GM08714 (cell line): ENCODE results near the gene METRNL.

ENCODE experiments used
- H3K4me3 ChIP-seq: fragments of 200-500 bp; sonication (Bioruptor generic); 2 replicates; pipeline ENCODE4 v1.5.1; 2014; ENCODE audit warnings: mild to moderate bottlenecking, low read length, inconsistent platforms
- ZNF274 ChIP-seq: IDR thresholded peaks from 2 replicates; pipeline ENCODE4 v1.6.1; 2012; ENCODE audit warnings: mild to moderate bottlenecking, low read depth, low read length

The METRNL gene

DNA sequence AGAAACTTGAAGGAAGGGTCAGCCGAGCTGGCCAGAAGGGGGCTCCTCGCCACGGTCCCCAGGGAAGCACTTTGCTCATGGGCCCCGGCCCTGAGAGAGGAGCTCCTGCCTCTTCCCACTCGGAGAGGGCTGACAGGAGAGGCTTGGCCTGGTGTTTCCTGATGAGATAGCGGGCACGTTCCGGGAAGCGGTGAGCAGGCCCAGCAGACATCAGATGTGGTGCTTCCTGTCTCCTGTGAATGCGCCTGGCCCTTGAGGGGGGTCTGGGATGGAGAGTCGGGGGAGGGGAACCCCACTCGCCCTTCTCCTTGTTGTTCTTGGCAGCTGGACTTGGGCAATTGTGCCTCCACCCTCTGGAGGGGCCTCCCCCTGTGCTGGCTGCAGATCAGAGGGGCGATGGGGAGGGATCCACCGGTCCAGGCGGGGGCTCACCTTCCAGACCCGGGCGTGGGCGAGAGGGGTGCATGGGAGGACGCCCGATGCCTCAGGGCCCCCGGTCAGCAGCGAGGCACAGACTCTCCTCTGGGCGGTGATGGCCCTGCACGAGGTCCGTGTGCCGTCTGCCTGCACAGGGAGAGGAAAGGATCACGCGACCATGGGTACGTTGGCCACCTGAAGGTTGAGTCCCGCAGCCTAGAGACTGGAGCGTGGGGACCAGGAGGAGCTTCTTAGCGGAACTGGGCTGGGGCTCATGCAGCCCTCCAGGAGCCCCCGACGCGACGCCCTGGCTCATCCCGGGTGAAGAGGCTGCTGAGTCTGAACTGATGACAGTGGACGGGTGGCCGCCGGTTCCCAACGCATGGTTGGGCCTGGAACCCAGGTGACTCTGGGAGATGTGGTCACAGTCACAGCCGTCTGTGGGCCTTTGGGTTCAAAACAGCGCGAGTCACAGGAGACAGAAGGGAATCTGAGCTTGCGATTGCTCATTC lies 25.4 kb downstream of the METRNL start:
- no peak for TF ChIP-seq ZNF274
- H3K4me3 ChIP-seq, result no peak overlapping the region

DNA sequence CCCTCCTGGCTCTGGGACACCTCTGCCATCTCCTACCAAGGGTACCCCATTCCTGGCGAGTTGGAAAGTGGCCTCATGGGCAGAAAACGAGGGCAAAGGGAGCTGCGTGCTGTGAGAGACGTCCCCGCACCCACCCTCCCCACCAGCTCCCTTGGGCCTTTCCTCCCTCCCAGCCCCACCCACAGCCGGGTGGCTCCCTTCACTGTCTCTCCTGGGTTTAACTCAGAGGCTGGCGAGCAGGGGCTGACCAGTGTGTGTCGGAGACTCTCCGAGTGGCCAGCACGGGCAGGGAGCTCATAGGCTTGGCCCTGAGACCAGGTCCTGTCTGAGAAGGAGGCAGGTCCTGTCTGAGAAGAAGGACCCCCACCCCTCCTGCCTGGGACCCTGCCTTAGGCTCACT lies 26.1 kb downstream of the METRNL start:
- no peak overlapping the region for H3K4me3 ChIP-seq
- TF ChIP-seq ZNF274, result no peak

DNA sequence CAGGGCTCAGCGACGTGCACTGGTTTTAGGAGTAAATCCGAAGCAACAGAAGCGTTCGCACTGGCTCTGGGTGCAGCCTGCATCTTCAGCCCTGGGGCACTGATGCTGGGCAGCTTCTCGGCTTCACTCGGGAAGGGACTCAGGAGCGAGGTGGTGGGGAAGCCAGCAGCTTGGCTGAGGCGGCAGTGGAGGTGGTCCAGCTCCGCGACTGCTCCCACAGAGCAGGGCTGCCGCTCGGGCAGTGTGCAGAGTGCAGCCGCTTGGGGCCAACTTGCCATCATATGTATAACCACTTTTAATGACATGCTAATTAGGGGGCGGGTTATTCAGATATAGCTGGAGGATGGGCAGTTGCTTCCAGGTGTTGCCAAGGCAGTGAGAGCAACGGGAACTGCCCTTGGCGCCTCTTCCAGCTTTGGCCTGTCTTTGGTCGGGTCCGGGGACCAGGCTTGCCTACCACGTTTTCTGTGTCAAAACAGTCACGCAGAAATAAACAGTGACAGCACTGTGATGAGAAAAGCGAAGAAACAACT lies 26.7 kb downstream of the METRNL start:
- H3K4me3 ChIP-seq, result no peak overlapping the region

GRCh38 chr17:83106913-83107655 lies 27.7 kb downstream of the METRNL start:
- H3K4me3 ChIP-seq, result no peak overlapping the region
- no peak for TF ChIP-seq ZNF274

More for the DNA sequence above, 26.7 kb downstream of the METRNL start:
- no peak for TF ChIP-seq ZNF274

GRCh38 chr17:83107656-83108048 lies 28.2 kb downstream of the METRNL start:
- H3K4me3 ChIP-seq, result no peak overlapping the region
- no peak for TF ChIP-seq ZNF274

DNA sequence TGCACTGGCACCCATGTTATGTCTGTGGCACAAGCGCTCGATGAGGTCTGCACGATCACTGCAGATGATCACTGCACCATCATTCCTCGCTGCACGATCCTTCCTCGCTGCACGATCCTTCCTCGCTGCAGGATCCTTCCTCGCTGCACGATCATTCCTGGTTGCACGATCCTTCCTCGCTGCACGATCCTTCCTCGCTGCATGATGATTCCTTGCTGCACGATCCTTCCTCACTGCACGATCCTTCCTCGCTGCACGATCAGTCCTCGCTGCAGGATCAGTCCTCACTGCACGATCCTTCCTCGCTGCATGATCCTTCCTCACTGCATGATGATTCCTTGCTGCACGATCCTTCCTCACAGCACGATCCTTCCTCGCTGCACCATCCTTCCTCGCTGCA lies 29.3 kb downstream of the METRNL start:
- no peak overlapping the region for H3K4me3 ChIP-seq
- TF ChIP-seq ZNF274, result no peak

DNA sequence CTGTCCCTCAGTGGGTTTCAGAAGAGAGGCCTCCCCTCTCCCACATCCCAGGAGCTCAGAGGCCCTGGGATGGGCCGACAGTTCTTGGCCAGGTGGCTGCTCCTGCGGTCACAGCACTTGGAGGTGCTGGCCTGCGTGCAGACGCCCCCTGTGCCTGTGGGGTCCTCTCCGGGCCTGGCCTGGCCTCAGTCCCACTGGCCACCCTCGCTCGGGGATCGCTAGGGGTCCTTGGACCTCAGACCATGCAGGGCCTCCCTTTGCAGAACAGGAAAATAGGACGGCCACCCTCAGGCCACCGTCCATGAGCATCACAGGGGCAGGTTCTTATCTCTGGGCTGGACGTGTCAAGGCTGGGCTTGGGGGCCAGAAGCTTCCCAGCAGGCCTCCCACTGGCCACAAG lies 30.0 kb downstream of the METRNL start:
- TF ChIP-seq ZNF274, result no peak

GRCh38 chr17:83109793-83110645 lies 30.6 kb downstream of the METRNL start:
- no peak overlapping the region for H3K4me3 ChIP-seq

More for the DNA sequence above, 30.0 kb downstream of the METRNL start:
- H3K4me3 ChIP-seq, result no peak overlapping the region

GRCh38 chr17:83110735-83111134 lies 31.3 kb downstream of the METRNL start:
- TF ChIP-seq ZNF274, result no peak
- no peak overlapping the region for H3K4me3 ChIP-seq

More at GRCh38 chr17:83109793-83110645, 30.6 kb downstream of the METRNL start:
- TF ChIP-seq ZNF274, result no peak

DNA sequence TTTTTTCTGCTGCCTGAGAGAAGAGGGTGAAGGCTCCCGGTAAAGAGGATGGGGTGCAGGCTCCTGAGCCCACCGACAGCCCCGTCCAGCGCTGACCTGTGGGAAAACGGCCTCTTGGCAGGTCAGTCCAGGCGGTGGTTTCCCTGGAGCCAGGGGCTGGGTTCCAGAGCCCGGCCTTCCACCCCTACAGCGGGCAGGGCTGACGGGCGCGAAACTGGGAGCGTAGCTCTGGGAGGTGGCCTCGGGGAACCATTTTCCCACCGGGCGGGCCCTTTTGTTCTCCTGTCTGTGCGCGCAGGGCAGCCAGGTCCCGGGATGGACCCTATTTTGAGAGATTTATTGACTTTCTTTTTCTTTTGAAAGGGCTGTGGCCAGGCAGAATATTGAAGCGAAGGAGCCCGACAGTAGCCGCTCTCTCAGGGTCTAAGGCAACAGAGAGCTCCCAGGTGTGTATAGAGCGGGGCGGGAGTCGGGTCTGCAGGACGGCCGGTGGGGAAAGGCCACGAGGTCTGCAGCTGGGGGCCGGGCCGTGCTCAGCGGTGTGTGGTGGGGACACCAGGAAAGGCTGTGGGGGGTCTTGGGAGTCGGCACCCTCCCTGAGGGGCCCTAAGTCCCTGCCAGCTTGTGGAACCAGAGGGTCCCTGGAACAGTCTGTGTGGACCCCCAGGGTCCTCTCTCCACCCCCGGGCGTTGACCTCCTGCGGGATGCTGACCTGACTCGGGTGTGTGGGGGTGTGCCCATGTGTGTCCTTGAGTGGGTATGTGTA lies 32.3 kb downstream of the METRNL start:
- no peak for TF ChIP-seq ZNF274
- H3K4me3 ChIP-seq, result no peak overlapping the region

- no peak for TF ChIP-seq ZNF274
- H3K4me3 ChIP-seq, result no peak overlapping the region
Measured at GRCh38 chr17:83113381-83113780, 34.0 kb downstream of the METRNL start.

DNA sequence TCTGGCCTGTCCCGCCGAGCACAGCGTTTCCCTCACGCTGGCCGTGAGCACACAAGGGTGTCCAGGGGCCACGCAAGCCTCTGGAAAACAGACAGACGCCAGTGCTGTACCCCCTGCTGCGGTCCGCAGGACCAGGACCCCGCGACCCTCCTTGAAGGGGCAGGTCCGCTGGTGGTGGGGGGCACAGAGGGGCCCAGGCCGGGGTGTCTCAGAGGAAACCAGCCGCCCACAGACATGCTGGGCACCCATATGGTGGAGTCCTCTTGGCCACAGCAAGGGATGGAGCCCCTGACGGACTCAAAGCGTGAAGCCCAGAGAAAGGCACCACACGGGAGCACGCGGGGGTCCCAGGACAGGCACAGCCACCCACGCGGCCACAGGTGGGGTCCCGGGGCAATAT lies 34.4 kb downstream of the METRNL start:
- no peak overlapping the region for H3K4me3 ChIP-seq
- no peak for TF ChIP-seq ZNF274

- no peak for TF ChIP-seq ZNF274
- H3K4me3 ChIP-seq, result no peak overlapping the region
Measured at GRCh38 chr17:83114706-83115105, 35.3 kb downstream of the METRNL start.
